ENCODE results near the gene SPAG5. TPM values are rescaled to one million over a fixed set of nuclear protein-coding genes. Genes with fewer than 3 reads are reported as not detected.

Gene SPAG5
- total RNA-seq, 1 donor from 2014 or later = 12.0 TPM

GRCh38 chr17:28573521-28573920 is 25.3 kb downstream of the SPAG5 start:
- no peak for DNase-seq

GRCh38 chr17:28573040-28573380 is 25.8 kb downstream of the SPAG5 start:
- no peak for DNase-seq

DNA sequence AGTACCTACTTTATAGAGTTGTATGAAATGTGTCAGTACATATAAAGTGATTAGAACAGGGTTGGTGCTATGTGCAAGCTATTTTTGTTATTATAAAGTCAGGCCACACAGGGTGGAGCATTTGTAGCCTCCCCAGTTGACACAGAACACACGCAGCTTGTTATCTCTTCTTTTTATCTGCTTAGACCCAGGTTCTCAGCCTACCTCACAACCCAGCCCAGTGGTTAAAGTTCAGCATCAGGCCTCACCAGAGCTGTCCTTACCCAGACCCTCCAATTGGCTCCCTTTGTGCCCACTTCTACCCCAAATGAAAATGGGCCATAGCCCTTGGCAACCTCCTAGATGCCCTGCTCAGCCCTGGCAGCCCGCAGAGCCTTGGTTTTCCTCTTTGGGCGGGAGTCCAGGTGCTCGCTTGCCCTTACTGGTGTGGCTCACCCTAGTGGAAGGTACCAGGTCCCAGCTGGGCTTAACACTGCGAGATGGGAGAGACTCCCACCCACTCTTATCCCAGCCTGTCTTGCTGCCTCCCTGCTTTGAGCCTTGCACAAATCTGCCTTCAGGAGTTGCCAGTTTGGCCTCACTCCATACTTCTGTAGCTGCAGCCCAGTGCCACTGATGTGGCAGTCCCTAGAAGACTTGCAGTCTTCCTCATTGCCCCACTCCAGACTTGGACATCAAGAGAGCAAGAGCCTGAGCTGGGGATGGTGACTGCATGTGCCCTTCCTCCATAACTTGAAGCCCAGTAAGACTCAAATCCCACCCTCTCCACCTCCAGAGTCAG is 26.4 kb downstream of the SPAG5 start:
- no peak for DNase-seq

GRCh38 chr17:28571361-28572122 is 27.3 kb downstream of the SPAG5 start, which contains the start of gene PIGS:
TSS of gene PIGS (minus strand) at chr17:28571524. CDS start at chr17:28571496, 28 bp downstream.
- peak; percentile 94 for DNase-seq

- no peak for DNase-seq
Measured at GRCh38 chr17:28570716-28571360, 28.0 kb downstream of the SPAG5 start.

GRCh38 chr17:28569446-28569845 is 29.4 kb downstream of the SPAG5 start:
- DNase-seq = no peak

DNA sequence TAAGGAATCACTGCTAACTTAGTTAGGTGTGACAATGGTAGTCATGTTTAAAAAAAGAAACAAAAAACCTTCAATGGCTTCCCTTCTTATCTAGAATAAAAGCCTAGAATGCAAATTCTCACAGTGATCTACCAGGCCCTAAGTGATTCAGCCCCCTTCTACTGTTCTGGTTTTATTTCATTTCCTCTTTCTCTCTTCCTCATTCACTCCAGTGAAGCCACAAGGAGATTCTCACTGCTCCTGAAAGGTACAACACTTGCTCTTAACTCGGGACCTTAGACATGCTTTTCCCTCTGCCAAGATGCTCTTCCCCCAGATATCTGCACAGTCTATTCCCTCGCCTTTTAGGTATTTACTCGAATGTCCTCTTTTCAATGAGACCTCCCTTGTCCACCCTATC is 31.2 kb downstream of the SPAG5 start:
- no peak for DNase-seq

- DNase-seq = peak; percentile 19
Measured at GRCh38 chr17:28563475-28563874, 35.4 kb downstream of the SPAG5 start.

DNA sequence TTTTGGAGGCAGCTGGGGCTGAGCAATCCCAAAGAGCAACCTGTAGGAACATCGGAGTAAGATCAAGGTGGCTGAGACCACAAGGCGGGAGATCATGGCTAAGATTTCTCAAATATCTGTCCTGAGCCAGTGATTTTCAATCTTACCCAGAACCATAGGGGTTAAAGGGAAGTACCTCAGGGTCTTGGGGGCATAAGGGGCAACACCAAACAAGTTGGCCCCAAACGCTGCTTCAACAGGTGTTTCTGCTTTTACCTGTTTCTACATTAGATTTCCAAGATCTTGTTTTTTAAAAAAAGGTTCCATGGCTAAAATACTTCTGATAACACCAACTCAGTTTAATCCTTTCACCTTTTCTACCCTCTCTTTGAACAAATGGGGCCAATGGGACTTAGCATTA is 43.8 kb downstream of the SPAG5 start:
- no peak for DNase-seq

GRCh38 chr17:28554565-28554964 is 44.3 kb downstream of the SPAG5 start:
- no peak for DNase-seq

- DNase-seq = no peak
Measured at GRCh38 chr17:28553000-28553505, 45.8 kb downstream of the SPAG5 start.

DNA sequence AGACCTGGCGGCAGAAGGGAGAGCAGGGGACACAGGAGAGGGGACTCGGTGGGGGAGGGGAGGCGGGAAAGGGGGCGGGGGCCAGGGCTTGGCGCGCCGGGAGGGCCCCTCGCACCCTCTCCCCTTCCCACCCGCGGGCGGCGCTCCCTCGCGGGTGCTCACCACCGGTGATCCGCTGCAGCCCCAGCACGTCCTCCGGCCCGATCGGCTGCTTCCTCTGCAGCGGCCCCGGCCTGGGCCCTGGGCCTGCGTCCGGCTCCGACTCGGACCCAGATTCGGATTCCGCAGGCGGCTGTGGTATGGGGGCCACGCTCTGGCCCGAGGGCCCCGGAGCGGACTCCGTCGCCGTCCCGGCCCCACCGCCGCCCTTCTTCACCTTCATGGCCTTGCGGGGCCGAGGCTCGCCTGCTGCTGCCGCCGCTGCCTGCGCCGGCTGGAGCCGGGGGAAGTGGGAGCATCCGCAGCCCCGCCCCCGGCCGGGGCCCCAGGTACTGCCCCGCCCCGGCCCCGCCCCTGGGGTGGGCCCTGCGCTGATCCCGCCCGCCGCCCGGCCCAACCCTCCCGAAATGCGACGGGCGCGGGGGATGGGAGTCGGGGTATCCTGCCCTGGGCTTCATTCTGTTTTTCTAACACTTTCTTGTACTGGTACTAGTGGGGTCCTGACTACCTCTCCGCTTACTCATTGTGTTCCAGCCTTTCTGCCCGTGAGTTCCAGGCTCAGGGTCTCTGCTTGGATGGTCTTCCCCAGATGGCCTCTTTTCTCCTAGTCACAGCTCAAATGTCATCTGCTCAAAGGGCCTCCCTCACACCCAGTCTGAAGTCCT is 46.4 kb downstream of the SPAG5 start, which contains the start of gene UNC119:
Gene UNC119 (minus strand): TSS at position 449 of the 824 bp plus-strand sequence. CDS start 67 bp downstream, at position 382.
- DNase-seq = peak; percentile 90

DNA sequence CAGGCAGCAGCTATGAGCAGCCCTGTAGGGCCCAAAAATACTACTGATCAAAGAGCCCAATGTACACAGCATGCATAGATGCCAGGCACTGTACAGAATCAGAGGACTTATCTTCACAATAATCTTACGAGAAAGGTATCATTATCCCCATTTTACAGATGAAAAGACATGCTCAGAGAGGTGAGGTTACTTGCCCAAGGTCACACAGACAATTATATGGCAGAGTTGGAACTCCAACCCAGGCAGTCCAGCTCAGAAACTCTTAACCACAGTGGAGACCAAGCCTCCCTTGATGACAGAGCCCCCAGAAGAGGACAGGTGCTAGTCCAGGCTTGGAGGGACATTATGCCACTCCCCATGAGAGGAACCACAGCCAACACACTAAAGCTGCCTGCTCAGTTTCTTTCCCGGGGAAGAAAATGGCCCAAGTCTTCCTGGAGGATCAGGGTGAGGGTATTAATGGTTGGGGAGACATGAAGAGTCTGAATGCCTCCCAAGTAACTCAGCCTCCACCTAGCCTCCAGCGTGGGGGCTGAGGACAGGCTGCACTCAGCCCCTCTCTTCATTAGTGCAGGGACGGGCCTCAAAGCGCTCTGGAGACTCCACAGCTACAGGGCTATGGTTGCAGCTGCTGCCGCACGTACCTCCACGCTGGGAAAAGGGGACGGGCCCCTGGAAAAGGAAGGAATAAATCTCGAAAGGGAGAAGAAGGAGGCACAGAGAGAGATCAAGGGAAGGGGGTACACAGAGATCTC is 47.2 kb downstream of the SPAG5 start:
- DNase-seq = peak; percentile 48

GRCh38 chr17:28550858-28551257 is 48.0 kb downstream of the SPAG5 start:
- DNase-seq = no peak

GRCh38 chr17:28549236-28550132 is 49.3 kb downstream of the SPAG5 start:
- DNase-seq = no peak

DNA sequence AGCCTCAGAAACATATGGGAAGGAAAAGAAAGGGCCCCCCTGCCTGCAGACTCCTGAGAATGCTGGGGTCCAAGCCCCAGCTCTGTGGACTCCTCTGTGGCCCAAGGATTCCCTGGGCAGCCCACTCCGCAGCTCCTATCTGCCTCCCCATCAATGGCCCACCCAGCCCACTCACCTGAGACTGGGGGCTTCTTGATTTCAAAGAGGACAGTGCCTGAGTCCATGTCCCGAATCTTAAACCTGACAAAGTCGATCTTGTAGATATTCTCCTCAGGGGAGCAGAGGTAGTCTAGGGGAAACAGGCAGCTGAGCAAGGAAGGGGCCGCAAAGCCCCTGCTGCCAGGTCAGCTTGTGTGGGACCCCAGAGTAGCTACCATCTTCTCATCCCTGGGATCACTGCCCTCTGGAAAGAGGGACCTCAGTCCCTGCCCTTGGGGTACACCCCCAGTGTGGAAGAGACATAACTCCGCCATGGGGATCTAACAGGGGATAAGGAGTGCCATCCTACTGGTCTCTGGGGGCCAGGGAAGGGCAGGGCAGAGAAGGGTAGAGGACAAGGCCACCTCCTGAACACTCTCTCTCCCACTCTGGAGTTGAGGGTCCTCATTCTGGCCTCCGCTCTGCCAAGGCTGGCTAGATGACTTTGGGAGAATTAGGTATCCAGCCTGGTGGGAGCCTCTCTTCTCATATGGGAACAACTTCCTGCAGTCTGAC is 50.3 kb downstream of the SPAG5 start:
- no peak for DNase-seq

GRCh38 chr17:28547623-28548416 is 51.0 kb downstream of the SPAG5 start:
- peak; percentile 69 for DNase-seq

DNA sequence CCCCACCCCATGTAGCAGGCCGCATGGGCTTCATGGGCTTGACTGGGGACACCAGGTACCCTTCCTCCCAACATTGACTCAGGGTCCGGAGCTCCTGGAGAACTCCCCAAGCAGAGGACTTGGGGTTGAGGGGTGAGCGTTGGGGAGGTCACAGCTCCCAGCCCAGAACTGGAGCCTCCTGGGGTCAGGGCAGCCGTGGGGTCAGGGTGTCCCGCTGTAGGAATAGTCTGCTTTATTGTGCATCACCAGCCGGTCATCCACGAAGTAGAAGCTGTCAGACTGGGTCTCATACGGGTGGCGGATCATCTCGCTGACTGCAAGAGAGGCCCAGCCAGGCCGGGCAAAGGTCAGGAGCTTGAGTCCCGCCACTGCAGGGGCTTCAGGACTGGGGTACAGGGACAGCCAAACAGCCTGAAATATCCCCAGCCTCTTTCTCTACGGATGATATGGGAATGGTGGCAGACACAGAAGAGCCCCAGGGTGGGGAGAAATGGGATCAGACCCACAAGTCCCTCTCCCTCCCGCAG is 51.7 kb downstream of the SPAG5 start:
- DNase-seq = no peak

All from tongue (tissue), 2 donors.